NCI-H2171 treated with DMSO at 0.1 percent for 48 hours (cell line): ENCODE measurements around the gene ARAP1.

Experiments
- DNase-seq: peaks from one replicate; lab custom pipeline; 2025; lab: John Stamatoyannopoulos, UW

ARAP1 gene

DNA sequence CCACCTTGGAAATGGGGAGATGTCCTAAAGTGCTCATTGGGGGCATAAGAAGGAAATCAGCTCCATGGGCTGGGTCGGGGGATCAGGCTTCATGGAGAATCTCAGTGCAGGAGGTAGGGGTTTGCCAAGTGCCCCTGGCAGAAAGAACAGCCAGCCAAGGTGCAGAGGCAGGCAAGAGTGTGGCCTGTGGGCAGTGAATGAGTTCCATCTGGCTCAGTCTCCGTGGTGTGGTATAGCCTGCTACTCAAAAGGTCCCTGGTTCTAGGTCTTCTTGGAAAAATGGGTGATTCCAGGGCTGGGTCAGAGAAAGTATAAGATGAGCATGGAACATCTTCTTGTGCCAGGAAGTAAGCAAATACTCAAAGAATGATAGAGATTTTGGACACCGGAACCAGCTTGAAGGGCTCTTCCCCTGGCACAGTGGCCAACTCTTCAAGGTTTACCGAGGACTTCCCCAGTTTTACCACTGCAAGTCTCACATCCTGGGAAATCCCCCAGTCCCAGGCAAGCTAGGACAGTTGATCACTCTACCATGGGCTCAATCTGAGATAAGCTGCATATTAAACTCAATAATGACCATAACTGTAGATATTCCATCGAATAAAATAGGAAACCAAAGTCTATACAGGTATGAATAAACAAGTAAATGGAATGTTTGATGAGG, 10.6 kb upstream of the ARAP1 start:
- no peak for DNase-seq

DNA sequence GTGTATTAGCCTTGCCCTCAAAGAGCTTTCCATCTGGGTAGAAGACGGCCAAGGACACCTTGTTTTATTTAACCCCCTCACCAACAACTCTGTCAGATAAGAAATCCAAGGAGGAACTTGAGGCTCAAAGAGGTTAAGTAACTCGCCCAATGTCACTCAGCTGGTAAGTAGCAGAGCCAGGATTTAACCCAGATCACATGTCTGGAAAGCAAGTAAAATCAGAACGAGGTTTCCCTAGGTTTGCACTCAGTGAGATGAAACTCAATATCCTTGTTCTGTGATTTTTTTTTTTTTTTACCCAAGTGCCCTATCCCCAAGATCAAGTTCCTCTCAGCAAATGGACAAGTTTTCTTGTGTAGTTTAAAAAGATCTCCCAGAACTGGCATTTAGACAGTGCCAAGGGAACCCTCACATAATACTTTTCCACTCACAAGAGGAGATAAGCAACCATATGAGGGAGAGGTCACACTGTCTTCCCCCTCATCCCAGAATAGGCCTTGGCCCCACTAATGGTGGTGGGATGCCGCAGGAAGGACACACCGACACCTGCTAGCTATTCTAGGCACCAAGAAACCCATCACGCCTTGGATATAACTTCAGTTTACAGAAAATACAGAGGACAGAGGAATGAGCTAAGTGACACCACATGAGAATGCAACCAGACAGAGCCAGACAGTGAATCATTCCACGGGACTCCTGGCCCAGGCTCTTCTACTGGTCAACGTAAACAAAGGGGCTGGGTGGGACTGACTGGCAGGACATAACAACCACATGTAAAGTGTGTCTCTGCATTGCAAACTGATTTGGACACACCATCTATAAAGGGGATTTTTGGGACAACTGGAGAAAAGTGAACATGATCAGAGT, 8.6 kb upstream of the ARAP1 start:
- DNase-seq, result peak; percentile 75

DNA sequence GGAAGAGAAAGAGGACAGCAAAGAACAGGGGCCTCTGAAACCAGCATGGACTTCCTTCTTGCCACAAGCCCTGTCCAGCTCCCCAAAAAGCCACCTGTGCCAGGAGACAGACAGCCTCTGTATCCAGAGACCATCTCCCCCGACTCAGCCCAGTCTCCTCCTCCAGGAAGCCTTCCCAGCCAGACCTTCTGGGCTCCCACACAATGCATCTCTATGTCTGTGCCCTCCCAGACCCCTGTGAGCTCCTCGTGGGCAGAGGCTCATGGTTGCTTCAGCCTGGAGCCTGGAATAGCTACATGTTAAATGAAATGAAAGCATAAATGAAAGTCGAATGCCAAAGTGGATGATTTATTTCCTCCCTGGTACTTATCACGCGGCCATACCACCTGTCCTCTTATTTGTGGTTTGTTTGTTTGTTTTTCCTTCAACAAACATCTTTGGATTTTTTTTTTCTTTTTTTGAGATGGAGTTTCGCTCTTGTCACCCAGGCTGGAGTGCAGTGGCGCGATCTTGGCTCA, 7.3 kb upstream of the ARAP1 start:
- DNase-seq, result peak; percentile 43

DNA sequence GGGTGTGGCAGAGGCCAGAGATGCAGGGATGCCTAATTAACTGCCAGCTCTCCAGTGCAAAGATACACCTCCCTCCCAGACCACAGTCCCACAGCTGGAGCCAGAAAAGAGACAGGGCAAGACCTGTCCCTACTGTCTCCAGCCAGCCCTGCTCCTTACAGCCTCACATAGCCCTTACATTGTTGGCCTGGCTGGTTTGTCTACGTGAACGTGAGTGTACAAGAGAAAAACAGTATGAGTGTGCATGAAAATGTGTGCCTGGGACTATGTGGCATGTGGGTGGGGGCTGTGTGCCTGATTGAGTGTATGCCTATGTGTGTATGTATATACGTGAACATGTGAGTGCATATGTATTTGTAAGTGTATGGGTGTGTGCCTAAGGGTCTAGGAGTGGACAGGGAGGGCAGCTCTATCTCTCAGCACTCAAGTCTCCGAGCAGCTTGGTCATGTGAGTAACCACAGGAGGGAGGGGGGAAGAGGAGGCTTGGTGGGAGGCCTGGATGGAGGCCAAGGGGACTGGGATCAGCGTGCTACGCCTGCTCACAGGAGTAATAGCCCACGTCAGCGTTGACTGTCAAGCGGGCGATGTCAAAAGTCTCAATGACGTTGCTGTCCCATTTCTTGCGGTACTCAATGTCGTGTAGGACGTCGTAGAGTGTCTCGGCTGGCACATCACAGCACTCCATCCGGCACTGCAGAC, 6.6 kb upstream of the ARAP1 start:
- peak; percentile 17 for DNase-seq

DNA sequence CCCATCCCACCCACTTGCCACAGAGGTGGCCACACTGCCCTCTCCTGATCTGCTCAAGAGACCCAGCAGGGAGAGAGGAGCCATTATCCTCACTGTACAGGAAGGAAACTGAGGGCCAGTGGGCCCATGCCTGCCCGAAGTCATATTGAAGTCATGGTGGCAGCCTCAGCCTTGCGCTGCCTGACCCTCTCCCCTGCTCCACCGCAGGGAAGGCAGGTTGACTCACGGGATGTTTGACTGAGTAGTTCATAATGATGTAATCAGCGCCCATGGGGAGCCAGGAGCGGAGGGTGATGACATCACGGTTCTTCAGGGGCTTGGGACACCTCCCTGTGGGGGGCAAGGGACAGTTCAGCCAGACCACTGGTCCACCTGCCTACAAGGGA, 6.1 kb upstream of the ARAP1 start:
- DNase-seq, result no peak

DNA sequence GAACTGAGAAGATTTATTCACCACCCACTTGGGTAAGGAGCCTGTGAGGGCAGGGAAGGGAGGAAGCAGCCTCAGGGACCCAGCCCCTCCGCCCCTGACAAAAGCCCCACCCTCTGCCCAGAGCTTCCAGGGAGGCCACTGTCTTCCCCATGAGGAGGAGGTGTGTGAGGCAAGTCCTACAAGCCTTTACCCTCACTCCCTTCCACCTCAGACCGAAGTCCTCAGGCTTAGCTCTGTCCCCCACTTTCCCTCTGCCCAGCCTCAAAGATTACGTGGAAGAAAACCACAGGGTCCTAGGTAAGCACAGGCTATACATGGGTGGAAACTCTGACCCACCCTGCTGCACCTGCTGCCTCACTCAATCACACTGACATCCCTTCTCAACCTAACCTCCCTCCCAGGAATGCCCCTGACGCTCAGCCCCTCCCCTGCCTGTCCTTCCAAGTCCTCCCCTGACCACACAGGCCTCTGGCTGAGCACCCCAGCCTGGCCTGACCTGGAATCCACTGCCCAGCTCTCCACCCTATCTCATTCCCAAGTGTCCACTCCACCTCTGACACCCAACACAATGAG, 3.6 kb upstream of the ARAP1 start:
- DNase-seq, result no peak

DNA sequence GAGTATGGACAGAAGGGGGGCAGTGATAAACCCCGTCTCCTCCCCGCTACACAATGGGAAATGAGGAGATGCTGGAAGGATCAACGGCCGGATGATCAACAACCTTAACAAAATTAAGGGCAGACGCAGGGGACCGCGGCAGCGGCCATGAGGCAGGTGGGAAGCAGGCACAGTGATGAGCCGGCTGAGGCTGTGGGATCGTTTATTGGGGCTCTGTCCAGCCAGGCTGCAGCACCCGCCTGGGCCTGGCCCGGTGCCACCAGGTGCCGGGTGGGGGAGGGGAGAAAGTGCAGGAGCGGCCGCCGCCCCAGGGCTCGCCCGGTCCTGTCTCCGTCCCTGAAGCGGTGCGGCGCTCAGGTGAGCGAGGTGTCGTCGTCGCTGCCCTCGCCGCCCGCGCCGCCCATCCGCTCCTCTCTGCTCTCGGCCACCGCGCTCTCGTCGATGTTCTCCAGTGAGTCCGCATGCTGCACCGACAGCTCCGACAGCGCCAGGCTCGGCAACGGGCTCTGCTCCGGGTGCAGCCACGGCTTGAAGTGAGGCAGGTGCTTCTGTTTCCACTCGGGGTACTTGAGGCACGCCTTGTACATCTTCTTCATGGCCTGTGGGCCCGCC, 2.4 kb upstream of the ARAP1 start:
- DNase-seq, result no peak

DNA sequence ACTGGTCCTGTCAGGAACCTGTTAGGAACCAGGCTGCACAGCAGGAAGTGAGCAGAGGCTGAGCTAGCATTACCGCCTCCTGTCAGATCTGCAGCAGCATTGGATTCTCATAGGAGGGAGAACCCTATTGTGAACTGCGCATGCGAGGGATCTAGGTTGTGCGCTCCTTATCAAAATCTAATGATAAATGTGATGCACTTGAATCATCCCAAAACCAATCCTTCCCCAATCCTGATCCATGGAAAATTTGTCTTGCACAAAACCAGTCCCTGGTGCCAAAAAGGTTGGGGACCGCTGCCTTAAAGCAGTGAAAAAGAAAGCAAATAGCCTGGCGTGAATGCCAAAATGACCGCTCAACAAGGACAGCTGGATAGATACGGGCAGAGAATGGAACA, 1.9 kb upstream of the ARAP1 start:
- no peak for DNase-seq

DNA sequence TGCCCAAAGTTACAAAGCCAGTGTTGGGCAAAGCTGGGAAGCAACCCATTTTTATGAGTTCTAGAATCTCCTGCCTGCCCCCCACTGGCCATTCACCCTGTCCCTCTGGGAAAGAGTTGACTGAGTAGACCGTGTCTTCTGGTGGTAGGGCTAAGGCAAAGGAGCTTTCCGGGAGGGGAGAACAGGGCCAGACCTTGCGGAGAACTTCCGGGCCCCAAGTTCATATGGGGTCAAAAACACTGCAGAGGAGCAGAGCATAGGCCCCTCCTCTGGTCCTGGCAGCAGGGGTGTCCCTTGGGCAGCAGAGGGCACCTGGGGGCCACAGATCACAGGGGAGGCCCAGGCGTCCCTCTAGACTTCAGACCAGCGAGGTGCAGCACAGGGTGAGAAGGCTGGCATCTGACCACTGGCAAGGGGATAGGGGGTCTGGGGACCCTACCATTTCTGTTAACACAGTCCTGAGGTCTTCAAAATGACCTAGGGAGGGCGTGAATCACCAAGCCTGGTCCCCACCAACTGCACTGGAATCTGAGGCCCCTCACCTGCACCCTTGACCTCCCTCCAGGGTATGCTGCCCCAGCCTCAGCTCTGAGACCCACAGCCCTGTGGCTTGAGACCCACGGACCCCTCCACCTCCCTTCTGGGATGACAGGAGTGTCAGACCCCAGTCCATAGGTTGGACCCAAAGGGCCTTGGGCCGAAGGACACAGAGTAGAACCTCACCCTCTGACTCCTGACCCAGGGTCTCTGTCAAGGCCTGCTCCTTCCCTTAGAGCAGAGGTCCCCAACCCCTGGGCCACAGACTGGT, 1.3 kb upstream of the ARAP1 start:
- no peak for DNase-seq

DNA sequence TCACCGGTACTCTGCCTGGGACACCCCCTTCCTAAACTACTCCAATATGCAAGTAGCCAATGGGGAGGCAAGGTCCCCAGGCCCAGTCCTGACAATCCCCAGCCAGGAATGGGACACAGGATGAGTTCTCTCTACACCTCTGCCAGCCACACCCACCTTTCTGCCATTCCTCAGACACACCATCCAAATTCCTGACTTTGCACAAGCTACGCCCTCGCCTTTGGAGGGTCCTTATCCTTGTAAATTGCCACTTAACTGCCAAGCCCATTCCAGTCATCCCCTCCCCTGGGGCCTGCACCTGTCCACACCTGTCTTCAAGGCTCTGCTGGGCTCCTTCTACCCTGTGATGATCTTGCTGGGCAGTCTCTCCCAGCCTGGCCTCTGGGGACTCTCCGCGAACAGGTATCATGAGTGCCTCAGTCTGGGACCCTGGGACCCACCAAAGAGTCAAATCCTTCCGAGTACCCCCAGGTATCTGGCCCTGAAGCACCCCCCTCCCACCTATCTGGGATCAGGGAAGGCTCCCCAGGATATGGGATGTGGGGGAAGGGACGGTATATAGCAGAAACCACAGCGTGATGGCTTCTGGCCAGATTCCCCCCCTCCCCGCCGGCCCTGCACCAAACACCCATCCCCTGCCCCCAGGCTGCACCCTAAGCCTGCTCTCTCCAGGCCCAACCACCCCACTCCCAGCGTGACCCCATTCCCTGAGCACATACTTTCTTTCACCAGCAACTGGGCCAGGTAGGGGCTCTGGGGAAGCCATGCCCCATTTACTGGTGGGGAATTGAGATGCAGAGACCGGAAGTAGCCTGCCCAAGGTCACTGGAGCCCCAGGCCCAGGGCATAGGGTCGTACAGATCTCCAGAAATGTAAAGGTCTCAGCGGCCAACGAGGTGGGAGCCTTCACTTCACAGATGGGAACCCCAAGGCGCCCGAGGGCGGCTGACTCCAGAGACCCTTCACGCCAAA, 806 bp downstream of the ARAP1 start:
- DNase-seq, result peak; percentile 16

DNA sequence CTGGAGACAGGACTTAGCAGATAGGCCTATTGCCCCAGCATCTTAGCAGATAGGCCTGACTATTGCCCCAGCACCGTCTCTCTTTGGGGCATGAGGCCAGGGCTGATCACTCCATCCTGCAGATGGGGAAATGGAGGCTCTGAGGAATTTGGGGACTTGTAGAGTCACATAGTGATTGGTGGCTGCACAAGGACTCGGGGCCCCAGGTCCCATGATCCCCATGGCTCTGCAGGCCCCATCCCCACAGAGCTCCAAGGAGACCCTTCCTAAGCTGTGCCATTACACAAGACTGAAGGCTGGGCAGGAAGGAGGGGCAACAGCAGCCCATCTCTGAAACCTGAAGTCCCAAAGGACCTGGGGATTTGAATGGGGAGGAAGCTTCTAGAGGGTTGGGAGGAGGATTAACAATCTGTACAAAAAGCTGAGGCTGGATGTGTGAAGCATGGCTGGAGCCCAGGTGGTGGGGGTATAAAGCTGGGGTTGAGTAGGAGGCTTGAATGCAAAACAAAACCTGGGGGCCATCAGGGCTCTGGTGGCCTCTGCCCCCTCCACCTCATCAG, 1.6 kb downstream of the ARAP1 start:
- DNase-seq, result no peak

DNA sequence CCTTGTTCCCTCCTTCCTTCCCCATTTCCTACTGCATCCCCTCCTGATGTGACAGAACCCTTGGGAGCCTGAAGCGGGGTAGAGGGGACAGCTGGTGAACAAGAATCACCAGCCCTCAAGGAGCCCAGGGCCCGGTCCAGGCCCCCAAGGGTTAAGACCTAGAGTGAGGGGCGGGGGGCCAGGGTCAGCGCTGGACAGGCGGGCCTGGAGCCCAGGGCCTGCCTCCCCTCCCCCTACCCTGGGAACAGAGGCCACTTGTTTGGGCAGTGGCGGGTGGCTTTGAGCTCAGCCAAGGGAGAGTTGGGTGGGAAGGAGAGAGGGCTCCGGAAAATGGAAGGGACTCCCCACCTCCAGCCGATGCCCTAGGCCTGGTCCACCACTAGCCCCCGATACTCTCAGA, 2.1 kb downstream of the ARAP1 start:
- no peak for DNase-seq

DNA sequence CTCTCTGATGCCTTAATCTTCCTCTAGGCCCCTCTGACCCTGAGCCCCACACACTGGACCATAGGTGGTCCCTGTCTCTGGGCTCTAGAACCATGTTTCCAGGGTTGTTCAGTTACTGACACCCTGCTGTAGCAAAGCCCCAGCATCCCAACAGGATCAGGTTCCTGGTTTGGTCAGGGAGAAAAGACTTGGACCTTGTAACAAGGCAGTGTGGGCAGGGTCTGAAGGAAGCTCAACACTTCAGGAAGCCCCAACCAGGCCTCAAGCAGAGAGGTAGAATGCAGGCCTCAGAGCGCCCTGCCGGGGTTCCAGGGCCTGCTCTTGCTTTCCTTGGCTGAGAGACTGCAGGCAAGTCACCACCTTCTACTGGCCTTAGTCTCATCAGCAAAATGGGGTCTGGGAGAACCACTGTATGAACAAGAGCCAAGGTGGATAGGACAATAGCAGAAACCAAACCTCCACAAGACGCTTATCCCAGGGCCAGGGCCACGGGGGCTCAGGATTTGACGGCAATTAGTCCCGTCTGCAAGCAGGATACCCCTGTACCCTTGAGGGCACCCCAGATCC, 4.8 kb downstream of the ARAP1 start:
- DNase-seq, result no peak

DNA sequence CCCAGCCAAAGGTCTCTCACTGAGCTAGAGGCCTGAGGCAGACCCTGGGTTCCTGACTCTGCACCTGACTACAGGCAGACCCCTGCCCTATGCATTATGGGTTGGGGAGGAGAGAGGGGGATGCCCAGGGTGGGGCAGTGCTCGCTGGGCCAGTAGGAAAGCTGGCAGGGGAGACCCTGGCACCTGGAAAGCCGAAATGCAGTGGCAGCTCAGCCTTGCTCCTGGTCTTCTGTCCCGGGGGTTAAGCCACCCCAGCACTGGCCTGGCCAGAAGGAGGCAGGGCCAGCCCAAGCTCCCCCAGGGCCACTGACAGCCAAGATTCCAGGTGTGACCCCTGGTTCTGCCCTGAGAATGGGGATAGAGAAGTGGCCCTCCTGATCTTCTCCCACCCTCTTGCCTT, 5.4 kb downstream of the ARAP1 start:
- DNase-seq, result no peak

DNA sequence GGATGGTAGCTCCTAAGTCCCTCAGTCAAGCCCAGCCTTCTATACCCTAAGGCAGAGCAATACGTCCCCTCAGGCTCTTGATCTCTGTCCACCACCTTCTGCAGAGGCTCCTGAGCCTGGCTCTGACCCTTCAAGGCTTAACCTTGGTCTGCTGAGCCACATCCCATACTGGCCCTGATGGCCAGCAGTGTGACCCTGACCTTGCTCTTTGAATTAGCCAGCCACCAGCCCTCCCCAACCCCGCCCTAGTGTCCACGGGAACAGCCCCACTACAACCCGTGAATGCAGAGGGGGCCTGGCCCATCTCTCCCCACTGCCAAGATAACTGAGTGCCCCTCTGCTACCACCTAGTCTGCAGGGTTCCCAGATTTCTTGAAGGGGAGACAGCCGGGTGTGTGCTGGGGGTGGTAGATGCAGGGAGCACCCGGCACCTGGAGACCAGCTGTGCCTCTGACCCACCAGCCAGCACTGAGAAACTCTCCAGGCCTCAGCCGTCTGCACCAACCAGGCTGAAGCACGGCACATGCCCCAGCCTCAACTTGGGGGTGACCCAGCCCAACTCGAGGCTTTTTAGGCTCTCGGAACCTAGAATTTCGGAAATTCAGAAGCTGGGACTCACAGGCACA, 6.2 kb downstream of the ARAP1 start:
- no peak for DNase-seq

DNA sequence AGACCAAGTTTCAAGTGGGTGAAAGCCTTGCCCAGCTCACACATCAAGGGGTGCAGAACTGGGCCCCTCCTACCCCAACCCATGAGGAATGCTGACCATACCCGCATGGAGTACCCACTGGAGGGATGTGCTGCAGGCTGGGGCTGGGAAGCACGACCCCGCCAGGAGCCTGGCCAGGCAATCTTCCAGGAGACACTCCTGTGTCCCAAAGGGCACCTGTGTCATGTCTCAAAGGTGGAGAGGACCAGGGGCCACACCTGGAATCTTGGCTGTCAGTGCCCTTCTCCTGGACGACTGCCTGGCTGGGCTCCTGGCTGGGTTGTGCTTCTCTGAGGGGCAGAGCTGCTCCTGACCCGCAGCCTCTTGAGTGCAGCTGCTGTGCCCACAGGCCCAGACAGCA, 6.7 kb downstream of the ARAP1 start:
- no peak for DNase-seq

DNA sequence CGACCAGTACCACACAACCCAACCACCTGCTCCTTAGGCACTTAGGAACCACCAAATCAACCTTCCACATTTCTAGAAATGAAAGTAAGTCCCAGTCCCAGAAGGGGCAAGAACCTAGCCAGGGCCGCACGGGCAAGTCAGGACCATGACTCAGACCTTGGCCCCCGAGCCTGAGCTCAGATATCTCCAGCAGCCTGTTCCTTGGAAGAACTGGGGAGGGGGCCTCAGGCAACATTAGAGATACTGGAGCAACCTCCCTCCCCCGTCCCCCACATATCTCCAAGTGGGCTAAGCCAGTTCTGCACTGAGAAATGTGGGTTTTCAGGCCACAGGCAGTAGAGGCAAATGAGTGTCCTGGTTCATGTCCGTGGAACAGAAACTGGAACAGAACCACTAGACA, 7.7 kb downstream of the ARAP1 start:
- no peak for DNase-seq

DNA sequence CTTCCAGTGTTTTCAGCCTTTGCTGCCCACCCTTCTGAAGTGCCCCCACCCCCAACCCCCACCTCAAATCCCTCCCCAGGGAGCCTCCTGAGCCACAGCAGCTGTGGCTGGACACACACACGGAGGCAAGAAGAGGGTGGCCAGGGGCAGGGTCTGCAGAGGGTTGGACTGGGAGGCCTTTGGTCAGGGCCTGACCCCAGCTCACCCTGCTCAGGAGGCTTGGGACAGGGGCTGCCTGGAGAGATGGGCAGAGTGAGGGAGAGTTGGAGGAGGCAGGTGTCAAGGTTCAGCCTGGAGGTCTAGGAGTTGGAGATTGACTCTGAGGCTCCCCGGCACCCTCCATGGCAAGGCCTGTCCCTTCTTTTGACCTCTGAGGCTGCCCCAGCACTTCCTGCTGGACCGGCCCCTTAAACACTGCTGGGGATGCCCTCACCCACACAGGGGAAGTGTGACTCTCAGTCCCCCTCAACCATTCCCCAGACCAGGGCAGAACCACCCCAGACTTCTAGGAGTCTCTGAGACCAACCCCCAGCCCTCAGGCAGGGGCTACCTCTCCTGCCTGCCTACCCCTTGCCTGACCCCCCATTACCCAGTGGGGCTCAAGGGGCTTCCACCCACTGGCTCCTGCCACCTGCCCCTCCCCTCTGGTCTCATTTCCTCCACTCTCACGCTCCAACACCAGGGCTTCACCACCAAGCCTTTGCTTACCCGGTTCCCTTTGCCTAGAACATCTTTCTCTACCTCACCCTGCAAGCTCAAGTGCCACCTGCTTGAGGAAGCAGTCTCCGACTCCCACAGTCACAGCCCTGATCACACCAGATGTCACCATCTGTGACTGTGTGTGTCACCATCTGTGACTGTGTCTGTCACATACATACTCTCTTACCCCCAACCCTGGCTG, 8.6 kb downstream of the ARAP1 start:
- peak; percentile 96 for DNase-seq
